ENCODE data around the gene GTPBP1.

Gene GTPBP1

GRCh38 chr22:38777087-38777671 lies 71.4 kb downstream of the GTPBP1 start:
- Mint-ChIP-seq H3K4me3 (no peak overlapping the region), H3K27me3 (ENCODE audit: low read depth) (no peaks in the 10 kb centered on the region), H3K9me3 (no peaks in the 10 kb centered on the region), H3K36me3 (ENCODE audit: low read depth) (no peaks in the 10 kb centered on the region), H3K4me1 (ENCODE audit: low read depth) (peaks cover 3% of the 10 kb centered on the region), H3K27ac (no peak overlapping the region)

- Mint-ChIP-seq H3K4me1 (ENCODE audit: low read depth) (peaks cover 3% of the 10 kb centered on the region), H3K27ac (no peak overlapping the region), H3K4me3 (no peak overlapping the region), H3K36me3 (ENCODE audit: low read depth) (no peaks in the 10 kb centered on the region), H3K27me3 (ENCODE audit: low read depth) (no peaks in the 10 kb centered on the region), H3K9me3 (no peaks in the 10 kb centered on the region)
Observed at GRCh38 chr22:38781033-38781432, 75.3 kb downstream of the GTPBP1 start.

- Mint-ChIP-seq H3K9me3 (no peaks in the 10 kb centered on the region), H3K27me3 (ENCODE audit: low read depth) (no peaks in the 10 kb centered on the region), H3K27ac (no peak overlapping the region), H3K4me1 (ENCODE audit: low read depth) (peaks cover 3% of the 10 kb centered on the region), H3K4me3 (no peak overlapping the region), H3K36me3 (ENCODE audit: low read depth) (no peaks in the 10 kb centered on the region)
Observed at GRCh38 chr22:38782402-38783094, 76.8 kb downstream of the GTPBP1 start.
